PC-9 (cell line): ENCODE data around the gene TENM4. TPM values are rescaled to one million over a fixed set of nuclear protein-coding genes. Genes with fewer than 3 reads are reported as not detected.

Experiments
- BruUV-seq: library from RNA; stranded (reverse); fragments of 400-500 nt; replicated peaks from 2 replicates; lab custom pipeline; 2021; lab: Mats Ljungman, UMichigan
- CTCF ChIA-PET: fragments of 300-600 bp; sonication (Branson Sonifier 250); formaldehyde crosslinking; loops from one replicate; lab custom pipeline; 2022; ENCODE audit warnings: antibody characterized with exemption; lab: Charles Lee
- POLR2A ChIA-PET: fragments of 300-600 bp; sonication (Branson Sonifier 250); formaldehyde crosslinking; loops from one replicate; lab custom pipeline; 2022; ENCODE audit warnings: antibody characterized with exemption; ENCODE audit not compliant: unreplicated experiment; lab: Charles Lee
- DNase-seq, 2 experiments: peaks; one replicate each; pipeline versions ENCODE4 v3.0.0 to v3.0.0-alpha.2; 2015 to 2022; ENCODE audit warnings: mixed read lengths in 1 of 2
- H2AFZ ChIP-seq: fragments of 200-600 bp; sonication (generic); 2 replicates; pipeline ENCODE4 v1.8.1; 2017; ENCODE audit warnings: antibody characterized with exemption
- H3F3A ChIP-seq: fragments of 200-600 bp; sonication (generic); 2 replicates; pipeline ENCODE4 v1.8.1; 2017; ENCODE audit warnings: antibody characterized with exemption, mild to moderate bottlenecking, low read depth; ENCODE audit not compliant: insufficient read depth
- H3K27ac ChIP-seq: fragments of 200-600 bp; sonication (generic); 2 replicates; pipeline ENCODE4 v1.6.1; 2016; ENCODE audit warnings: mixed run types
- H3K27me3 ChIP-seq: fragments of 200-600 bp; sonication (generic); 2 replicates; pipeline ENCODE4 v1.6.1; 2016; ENCODE audit warnings: low read depth, mixed run types; ENCODE audit not compliant: insufficient read depth
- H3K36me3 ChIP-seq: fragments of 200-600 bp; sonication (generic); 2 replicates; pipeline ENCODE4 v1.6.1; 2016; ENCODE audit warnings: low read depth, mixed run types
- H3K4me1 ChIP-seq: fragments of 200-600 bp; sonication (generic); replicated peaks from 2 replicates; pipeline ENCODE4 v1.6.1; 2016; ENCODE audit warnings: mixed run types; ENCODE audit not compliant: insufficient read depth
- H3K4me2 ChIP-seq: fragments of 200-600 bp; sonication (generic); 2 replicates; pipeline ENCODE4 v1.6.1; 2017; ENCODE audit warnings: mixed run types
- H3K4me3 ChIP-seq: fragments of 200-600 bp; sonication (generic); 2 replicates; pipeline ENCODE4 v1.6.1; 2016; ENCODE audit warnings: mixed run types
- H3K79me2 ChIP-seq: fragments of 200-600 bp; sonication (generic); 2 replicates; pipeline ENCODE4 v1.6.1; 2017; ENCODE audit warnings: low read depth, mixed run types
- H3K9me2 ChIP-seq: fragments of 200-600 bp; sonication (generic); 2 replicates; pipeline ENCODE4 v1.8.1; 2017; ENCODE audit warnings: mild to moderate bottlenecking; ENCODE audit not compliant: insufficient read depth
- H3K9me3 ChIP-seq: fragments of 200-600 bp; sonication (generic); 2 replicates; pipeline ENCODE4 v1.8.1; 2016; ENCODE audit warnings: low read depth; ENCODE audit not compliant: insufficient read depth
- H4K20me1 ChIP-seq: fragments of 200-600 bp; sonication (generic); 2 replicates; pipeline ENCODE4 v1.8.1; 2017; ENCODE audit not compliant: insufficient read depth
- CTCF ChIP-seq: fragments of 200-600 bp; sonication (generic); conservative IDR thresholded peaks from 2 replicates; pipeline ENCODE4 v1.6.1; 2017; ENCODE audit warnings: mixed run types, antibody characterized with exemption, mild to moderate bottlenecking, moderate library complexity
- EZH2 ChIP-seq: fragments of 200-600 bp; sonication (generic); IDR thresholded peaks from 2 replicates; pipeline ENCODE4 v1.8.0; 2017; ENCODE audit warnings: antibody characterized with exemption, low read depth
- intact Hi-C: fragments of 100-400 bp; cut with micrococcal nuclease; formaldehyde crosslinking; loops from one replicate; pipeline ENCODE4 v1.10.0; 2022; ENCODE audit not compliant: unreplicated experiment
- total RNA-seq: library from RNA; stranded (reverse); gene quantifications from 2 replicates; pipeline ENCODE4 v1.2.3, GENCODE V29; 2021

Gene TENM4
- total RNA-seq, 1 experiment from 2014 or later: not detected

GRCh38 chr11:78820741-78821140, 620.1 kb downstream of the TENM4 start:
- no peak overlapping the region for H3K4me3 ChIP-seq
- no peaks in the 10 kb centered on the region for H3K36me3 ChIP-seq
- H4K20me1 ChIP-seq: no peaks in the 10 kb centered on the region
- CTCF ChIA-PET: no interaction called here
- no peaks in the 10 kb centered on the region for H3K79me2 ChIP-seq
- H3K4me1 ChIP-seq: no peaks in the 10 kb centered on the region
- no peaks in the 10 kb centered on the region for H3K9me2 ChIP-seq
- TF ChIP-seq EZH2 (no peak), CTCF (no peak)
- no peaks in the 10 kb centered on the region for H3K9me3 ChIP-seq
- peaks cover 89% of the 10 kb centered on the region for H3K27me3 ChIP-seq
- no peak for DNase-seq
- H2AFZ ChIP-seq: no peak overlapping the region
- H3F3A ChIP-seq: no peaks in the 10 kb centered on the region
- no peak overlapping the region for H3K27ac ChIP-seq
- no peak overlapping the region for H3K4me2 ChIP-seq
- POLR2A ChIA-PET: no interaction called here
- intact Hi-C loops: no loop called here
- BruUV-seq: no TSS peak

- H3K4me2 ChIP-seq: no peak overlapping the region
- H3F3A ChIP-seq: no peaks in the 10 kb centered on the region
- no peak overlapping the region for H3K4me3 ChIP-seq
- no peaks in the 10 kb centered on the region for H3K79me2 ChIP-seq
- ChIA-PET CTCF (interaction anchor here (0.6 kb wide), 1 partner anchor 103 kb away, joined by 6 read pairs; no protein-coding TSS in a partner anchor), POLR2A (no interaction called here)
- no peak overlapping the region for H2AFZ ChIP-seq
- TF ChIP-seq CTCF: no peak
- no peak for TF ChIP-seq EZH2
- DNase-seq: no peak
- peaks cover 93% of the 10 kb centered on the region for H3K27me3 ChIP-seq
- no TSS peak for BruUV-seq
- intact Hi-C loops: no loop called here
- H3K4me1 ChIP-seq: no peaks in the 10 kb centered on the region
- H4K20me1 ChIP-seq: no peaks in the 10 kb centered on the region
- no peaks in the 10 kb centered on the region for H3K36me3 ChIP-seq
- H3K9me3 ChIP-seq: no peaks in the 10 kb centered on the region
- no peaks in the 10 kb centered on the region for H3K9me2 ChIP-seq
- no peak overlapping the region for H3K27ac ChIP-seq
These were observed 622.6 kb downstream of the TENM4 start for GRCh38 chr11:78818201-78818600.

GRCh38 chr11:78815831-78816230, 625.0 kb downstream of the TENM4 start:
- Histone ChIP-seq H3K27ac (no peak overlapping the region), H3K4me2 (no peak overlapping the region), H2AFZ (no peak overlapping the region), H3K4me3 (no peak overlapping the region), H3F3A (no peaks in the 10 kb centered on the region), H3K4me1 (no peaks in the 10 kb centered on the region), H3K9me2 (no peaks in the 10 kb centered on the region), H3K9me3 (no peaks in the 10 kb centered on the region), H4K20me1 (no peaks in the 10 kb centered on the region), H3K27me3 (peaks cover 94% of the 10 kb centered on the region), H3K79me2 (no peaks in the 10 kb centered on the region), H3K36me3 (no peaks in the 10 kb centered on the region)
- no peak for TF ChIP-seq EZH2
- no peak for TF ChIP-seq CTCF
- no TSS peak for BruUV-seq
- CTCF ChIA-PET: no interaction called here
- POLR2A ChIA-PET: no interaction called here
- intact Hi-C loops: no loop called here
- no peak for DNase-seq
